Measurements from ENCODE around the gene PALMD. TPM values are rescaled to one million over a fixed set of nuclear protein-coding genes. Genes with fewer than 3 reads are reported as not detected.

PALMD gene
- total RNA-seq, 4 donors from 2014 or later: 104 to 250 (median 135) TPM

GRCh38 chr1:99619583-99619982 is 26.3 kb upstream of the PALMD start:
- TF ChIP-seq, protein P1, sequence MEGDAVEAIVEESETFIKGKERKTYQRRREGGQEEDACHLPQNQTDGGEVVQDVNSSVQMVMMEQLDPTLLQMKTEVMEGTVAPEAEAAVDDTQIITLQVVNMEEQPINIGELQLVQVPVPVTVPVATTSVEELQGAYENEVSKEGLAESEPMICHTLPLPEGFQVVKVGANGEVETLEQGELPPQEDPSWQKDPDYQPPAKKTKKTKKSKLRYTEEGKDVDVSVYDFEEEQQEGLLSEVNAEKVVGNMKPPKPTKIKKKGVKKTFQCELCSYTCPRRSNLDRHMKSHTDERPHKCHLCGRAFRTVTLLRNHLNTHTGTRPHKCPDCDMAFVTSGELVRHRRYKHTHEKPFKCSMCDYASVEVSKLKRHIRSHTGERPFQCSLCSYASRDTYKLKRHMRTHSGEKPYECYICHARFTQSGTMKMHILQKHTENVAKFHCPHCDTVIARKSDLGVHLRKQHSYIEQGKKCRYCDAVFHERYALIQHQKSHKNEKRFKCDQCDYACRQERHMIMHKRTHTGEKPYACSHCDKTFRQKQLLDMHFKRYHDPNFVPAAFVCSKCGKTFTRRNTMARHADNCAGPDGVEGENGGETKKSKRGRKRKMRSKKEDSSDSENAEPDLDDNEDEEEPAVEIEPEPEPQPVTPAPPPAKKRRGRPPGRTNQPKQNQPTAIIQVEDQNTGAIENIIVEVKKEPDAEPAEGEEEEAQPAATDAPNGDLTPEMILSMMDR (IDR thresholded peaks at IDR 0.05; ENCODE audit: low read depth): no peak

GRCh38 chr1:99621340-99621901 is 24.5 kb upstream of the PALMD start:
- TF ChIP-seq, protein P1 (IDR thresholded peaks at IDR 0.05; ENCODE audit: low read depth): no peak

- TF ChIP-seq, protein P1 (IDR thresholded peaks at IDR 0.05; ENCODE audit: low read depth): no peak
These were observed 23.1 kb upstream of the PALMD start for GRCh38 chr1:99622702-99623347.

- TF ChIP-seq, protein P1 (IDR thresholded peaks at IDR 0.05; ENCODE audit: low read depth): no peak
These were observed 22.4 kb upstream of the PALMD start for GRCh38 chr1:99623554-99623953.

DNA sequence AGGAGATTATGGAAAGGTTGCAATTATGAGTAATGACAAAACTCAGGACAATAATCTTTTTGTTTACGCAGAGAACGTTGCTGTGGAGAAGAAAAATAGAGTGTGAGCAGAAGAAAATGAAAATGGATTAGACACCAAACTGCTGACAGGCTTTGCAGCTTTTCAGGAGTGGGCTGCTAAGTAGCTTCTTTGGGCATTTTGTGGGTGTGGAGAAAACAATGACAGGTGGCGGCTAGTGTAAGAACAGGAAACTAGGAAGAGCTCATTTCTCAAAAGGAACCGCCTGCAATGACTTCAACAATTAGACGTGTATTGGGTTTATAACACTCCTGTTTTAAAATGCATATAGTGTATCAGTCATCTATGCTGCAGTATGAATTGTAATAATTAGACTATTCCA is 18.3 kb upstream of the PALMD start:
- TF ChIP-seq, protein P1 (IDR thresholded peaks at IDR 0.05; ENCODE audit: low read depth): no peak

DNA sequence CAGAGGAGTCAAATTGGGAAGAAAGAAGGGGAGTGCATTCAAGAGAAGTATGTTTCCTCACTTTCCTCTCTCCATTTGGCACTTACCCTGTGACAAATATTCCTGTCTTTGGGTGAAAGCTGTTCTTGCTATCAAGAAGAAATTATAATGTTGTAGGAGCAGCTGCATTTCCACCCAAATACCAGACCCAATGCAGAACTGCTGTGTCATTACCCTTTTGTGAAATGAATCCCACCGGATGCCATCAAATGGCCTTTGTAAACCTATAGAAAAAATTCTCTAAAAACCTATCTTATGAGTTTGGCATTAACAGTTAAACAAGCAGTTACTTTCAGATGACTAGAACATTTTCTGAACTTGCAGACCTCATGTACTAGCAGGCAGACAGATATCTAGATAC is 16.7 kb upstream of the PALMD start:
- TF ChIP-seq, protein P1 (IDR thresholded peaks at IDR 0.05; ENCODE audit: low read depth): no peak

- TF ChIP-seq, protein P1 (IDR thresholded peaks at IDR 0.05; ENCODE audit: low read depth): no peak
These were observed 10.8 kb upstream of the PALMD start for GRCh38 chr1:99634971-99635624.
